CD14-positive monocyte (primary cell): ENCODE measurements around the gene ZNF8. TPM values are rescaled to one million over a fixed set of nuclear protein-coding genes. Genes with fewer than 3 reads are reported as not detected.

Source experiments
- DNase-seq, 3 donors: peaks; one replicate each; pipeline ENCODE4 v3.0.0-alpha.2; 2011 to 2022
- H2AFZ ChIP-seq: 2 replicates; pipeline ENCODE4 v1.6.0; 2012; ENCODE audit warnings: mild to moderate bottlenecking, low read depth, low read length, inconsistent platforms; ENCODE audit not compliant: insufficient read depth, poor library complexity, severe bottlenecking
- H3K27ac ChIP-seq, 2 donors: 1 replicate in 1 of 2; 2 replicates in 1 of 2; pipeline ENCODE4 v1.5.1; 2012 to 2013; ENCODE audit warnings: low read length in 2 of 2, control low read depth in 1 of 2, inconsistent platforms in 1 of 2, low read depth in 1 of 2, mild to moderate bottlenecking in 1 of 2
- H3K27me3 ChIP-seq, 2 donors: one replicate each; pipeline versions ENCODE4 v1.6.0 to v1.6.1; 2011 to 2013; ENCODE audit warnings: low read length in 2 of 2; ENCODE audit not compliant: control insufficient read depth in 2 of 2, insufficient read depth in 2 of 2
- H3K36me3 ChIP-seq, 2 donors: replicated peaks in 1 of 2; 1 replicate in 1 of 2; 2 replicates in 1 of 2; pipeline versions ENCODE4 v1.5.1 to v1.6.1; 2012 to 2013; ENCODE audit warnings: low read length in 2 of 2, control low read depth in 1 of 2, inconsistent platforms in 1 of 2, mild to moderate bottlenecking in 1 of 2; ENCODE audit not compliant: insufficient read depth in 2 of 2, control insufficient read depth in 1 of 2
- H3K4me1 ChIP-seq, 2 donors: 1 replicate in 1 of 2; 2 replicates in 1 of 2; pipeline versions ENCODE4 v1.5.1 to v1.6.1; 2012 to 2013; ENCODE audit warnings: low read length in 2 of 2, control low read depth in 1 of 2, inconsistent platforms in 1 of 2, mild to moderate bottlenecking in 1 of 2, moderate library complexity in 1 of 2; ENCODE audit not compliant: insufficient read depth in 2 of 2, control insufficient read depth in 1 of 2
- H3K4me2 ChIP-seq: replicated peaks from 2 replicates; pipeline ENCODE3; 2012; ENCODE audit warnings: low read length, moderate library complexity, mild to moderate bottlenecking; ENCODE audit not compliant: poor library complexity, severe bottlenecking; ENCODE audit errors: extremely low read depth
- H3K4me3 ChIP-seq, 3 experiments: fragments of 200-600 bp in 1 of 3; sonication (generic) in 1 of 3; replicated peaks in 1 of 3; 1 replicate in 2 of 3; 2 replicates in 1 of 3; pipeline ENCODE4 v1.5.1; 2011 to 2013; ENCODE audit warnings: low read length in 3 of 3, mild to moderate bottlenecking in 3 of 3, control low read depth in 2 of 3, low read depth in 2 of 3, inconsistent platforms in 1 of 3, moderate library complexity in 1 of 3
- H3K79me2 ChIP-seq: 2 replicates; pipeline ENCODE4 v1.6.0; 2012; ENCODE audit warnings: mild to moderate bottlenecking, control low read depth, inconsistent platforms, low read length, moderate library complexity; ENCODE audit not compliant: insufficient read depth
- H3K9ac ChIP-seq: 2 replicates; pipeline ENCODE4 v1.6.0; 2017; ENCODE audit warnings: low read length, mild to moderate bottlenecking; ENCODE audit not compliant: insufficient read depth, poor library complexity, severe bottlenecking
- H3K9me3 ChIP-seq, 2 donors: replicated peaks in 1 of 2; 1 replicate in 1 of 2; 2 replicates in 1 of 2; pipeline versions ENCODE4 v1.5.1 to v1.6.1; 2012 to 2013; ENCODE audit warnings: low read length in 2 of 2, control low read depth in 1 of 2; ENCODE audit not compliant: control insufficient read depth in 1 of 2, insufficient read depth in 1 of 2
- H4K20me1 ChIP-seq: 2 replicates; pipeline ENCODE4 v1.6.0; 2012; ENCODE audit warnings: mild to moderate bottlenecking, low read length, control low read depth, moderate library complexity; ENCODE audit not compliant: insufficient read depth
- H3K27ac Mint-ChIP-seq, 7 donors: one replicate each; pipeline ENCODE4 v1.8.0; 2020; ENCODE audit warnings: mild to moderate bottlenecking in 7 of 7, mixed read lengths in 7 of 7, moderate library complexity in 6 of 7, inconsistent platforms in 2 of 7
- H3K27me3 Mint-ChIP-seq, 3 donors: one replicate each; pipeline ENCODE4 v1.8.0; 2021 to 2022; ENCODE audit warnings: low read depth in 3 of 3, mild to moderate bottlenecking in 3 of 3, mixed read lengths in 3 of 3, moderate library complexity in 3 of 3, inconsistent platforms in 1 of 3
- H3K36me3 Mint-ChIP-seq, 2 donors: one replicate each; pipeline ENCODE4 v1.8.0; 2020; ENCODE audit warnings: mixed read lengths in 2 of 2, inconsistent platforms in 1 of 2, mild to moderate bottlenecking in 1 of 2
- H3K4me1 Mint-ChIP-seq: one replicate; pipeline ENCODE4 v1.8.0; 2020; ENCODE audit warnings: mild to moderate bottlenecking, mixed read lengths
- H3K4me3 Mint-ChIP-seq, 2 donors: one replicate each; pipeline ENCODE4 v1.8.0; 2020; ENCODE audit warnings: mild to moderate bottlenecking in 2 of 2, mixed read lengths in 2 of 2, moderate library complexity in 1 of 2
- H3K9me3 Mint-ChIP-seq, 7 donors: one replicate each; pipeline ENCODE4 v1.8.0; 2020 to 2022; ENCODE audit warnings: mixed read lengths in 7 of 7, mild to moderate bottlenecking in 6 of 7, moderate library complexity in 6 of 7, inconsistent platforms in 2 of 7
- CTCF ChIP-seq: fragments of 200-600 bp; IDR thresholded peaks from one replicate; pipeline ENCODE4 v1.8.0; 2022; ENCODE audit warnings: antibody characterized with exemption, mild to moderate bottlenecking
- WGBS: methylation state at CpG from one replicate; pipeline ENCODE4 v1.1.5; 2013; ENCODE audit warnings: missing lambda C conversion rate; ENCODE audit not compliant: insufficient coverage; 5-methylcytosine and 5-hydroxymethylcytosine counted together
- intact Hi-C, 2 donors: fragments of 100-400 bp; cut with micrococcal nuclease; formaldehyde crosslinking; loops; one replicate each; pipeline versions ENCODE4 v1.15.0 to v1.15.1; 2023
- polyA plus RNA-seq, 3 donors: library from polyadenylated mRNA; depleted of rRNA in 1 of 3; unstranded in 2 of 3; stranded (reverse) in 1 of 3; fragments of 300-500 nt in 2 of 3; fragments of >200 nt in 1 of 3; fragmentation: Illumina TruSeq in 2 of 3; gene quantifications; 1 replicate in 2 of 3; 2 replicates in 1 of 3; pipeline ENCODE4 v1.2.3, GENCODE V29; 2012 to 2021

ZNF8 gene
- polyA plus RNA-seq, 3 donors, result 0.05 to 2.4 (median 0.25) TPM

DNA sequence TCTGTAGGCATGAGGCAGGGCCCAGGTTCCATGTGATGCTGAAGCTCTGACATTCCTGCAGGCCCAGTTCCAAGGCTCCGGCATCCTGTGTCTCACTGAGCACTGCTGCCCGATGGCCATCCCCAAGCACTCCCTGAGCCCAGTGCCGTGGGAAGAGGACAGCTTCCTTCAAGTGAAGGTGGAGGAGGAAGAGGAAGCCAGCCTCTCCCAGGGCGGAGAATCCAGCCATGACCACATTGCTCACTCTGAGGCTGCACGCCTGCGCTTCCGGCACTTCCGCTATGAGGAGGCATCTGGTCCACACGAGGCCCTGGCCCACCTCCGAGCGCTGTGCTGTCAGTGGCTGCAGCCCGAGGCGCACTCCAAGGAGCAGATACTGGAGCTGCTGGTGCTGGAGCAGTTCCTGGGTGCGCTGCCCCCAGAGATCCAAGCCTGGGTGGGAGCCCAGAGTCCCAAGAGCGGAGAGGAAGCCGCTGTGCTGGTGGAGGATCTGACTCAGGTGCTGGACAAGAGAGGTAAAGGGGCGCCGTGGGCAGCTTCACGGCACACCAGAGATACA is 56.0 kb downstream of the ZNF8 start:
- no peak overlapping the region for H3K4me3 ChIP-seq
- H3K9me3 ChIP-seq, result peaks cover 4 to 13% of the 10 kb centered on the region in 2 donors
- peaks cover 27 to 49% of the 10 kb centered on the region in 2 donors for H3K36me3 ChIP-seq
- Mint-ChIP-seq H3K36me3 (peaks cover 40 to 46% of the 10 kb centered on the region in 2 donors), H3K27me3 (peaks cover 0 to 2% (median 1%) of the 10 kb centered on the region in 3 donors), H3K9me3 (peaks cover 0 to 13% (median 7%) of the 10 kb centered on the region in 7 donors), H3K27ac (peak overlapping the region in 1 of 7 donors; percentile 42), H3K4me1 (no peaks in the 10 kb centered on the region), H3K4me3 (no peak overlapping the region)
- H3K27ac ChIP-seq, result no peak overlapping the region
- H3K79me2 ChIP-seq, result no peaks in the 10 kb centered on the region
- 93% methylated on average over 16 of the region's 19 CpGs for WGBS
- no peak for DNase-seq
- no peak for TF ChIP-seq CTCF
- no peaks in the 10 kb centered on the region for H3K27me3 ChIP-seq
- no peak overlapping the region for H3K9ac ChIP-seq
- no peaks in the 10 kb centered on the region for H4K20me1 ChIP-seq
- no peak overlapping the region for H3K4me2 ChIP-seq
- intact Hi-C loops, result no loop called here
- no peak overlapping the region for H2AFZ ChIP-seq
- H3K4me1 ChIP-seq, result no peaks in the 10 kb centered on the region

DNA sequence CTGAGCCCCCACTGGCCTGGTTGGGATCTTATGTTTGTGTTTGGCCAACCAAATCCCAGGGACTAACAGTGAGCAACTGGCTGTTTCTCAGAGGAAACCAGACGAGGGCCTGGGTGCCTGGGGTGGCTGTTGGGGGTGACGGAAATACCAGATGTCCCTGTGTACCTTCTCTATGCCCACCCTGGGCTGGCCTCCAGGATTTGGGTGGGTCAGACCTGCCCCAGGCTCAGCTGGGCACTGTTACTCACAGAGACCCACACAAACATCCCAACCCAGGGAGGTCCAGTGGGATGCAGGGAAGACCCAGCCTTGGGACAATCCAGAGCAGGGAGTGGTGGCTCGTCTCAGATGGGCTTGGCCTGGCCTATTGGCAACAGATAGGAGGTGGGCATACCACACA is 56.9 kb downstream of the ZNF8 start:
- H3K9ac ChIP-seq, result no peak overlapping the region
- H3K27me3 ChIP-seq, result no peaks in the 10 kb centered on the region
- peaks cover 40 to 50% of the 10 kb centered on the region in 2 donors for H3K36me3 Mint-ChIP-seq
- peaks cover 0 to 13% (median 7%) of the 10 kb centered on the region in 7 donors for H3K9me3 Mint-ChIP-seq
- peaks cover 27 to 51% of the 10 kb centered on the region in 2 donors for H3K36me3 ChIP-seq
- no peak overlapping the region for H3K4me3 Mint-ChIP-seq
- H4K20me1 ChIP-seq, result no peaks in the 10 kb centered on the region
- H3K4me1 Mint-ChIP-seq, result no peaks in the 10 kb centered on the region
- no peak for TF ChIP-seq CTCF
- no peaks in the 10 kb centered on the region for H3K4me1 ChIP-seq
- WGBS, result 100% methylated on average over 2 of the region's 3 CpGs
- no peak overlapping the region for H2AFZ ChIP-seq
- H3K9me3 ChIP-seq, result peaks cover 4 to 13% of the 10 kb centered on the region in 2 donors
- peaks cover 0 to 3% (median 2%) of the 10 kb centered on the region in 3 donors for H3K27me3 Mint-ChIP-seq
- no peak overlapping the region for H3K4me2 ChIP-seq
- H3K27ac ChIP-seq, result no peak overlapping the region
- DNase-seq, result no peak
- intact Hi-C loops, result no loop called here
- H3K79me2 ChIP-seq, result no peaks in the 10 kb centered on the region
- H3K27ac Mint-ChIP-seq, result no peak overlapping the region
- H3K4me3 ChIP-seq, result no peak overlapping the region
